ENCODE measurements around the gene ARHGEF40.

DNA sequence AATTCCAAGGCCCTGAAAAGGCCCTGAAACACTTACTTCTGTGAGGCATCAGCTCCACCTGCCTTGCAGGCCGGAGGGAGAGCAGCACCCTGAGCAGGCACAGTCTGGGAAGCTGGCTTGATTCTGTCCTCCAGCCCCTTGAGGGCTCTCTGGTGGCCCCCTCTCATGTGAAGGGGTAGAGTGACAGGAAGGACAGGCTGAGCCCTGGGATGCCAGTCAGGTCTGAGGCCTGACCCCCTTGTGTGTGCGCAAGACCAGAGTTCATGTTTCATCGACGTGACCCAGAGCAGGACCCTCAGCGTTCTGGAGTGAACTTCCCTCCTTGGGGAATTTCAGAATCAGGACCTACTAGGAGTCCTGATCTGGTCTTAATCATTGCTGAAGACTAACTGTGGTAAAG lies 11.2 kb upstream of the ARHGEF40 start:
- no peak for TF ChIP-seq EZH2phosphoT487 (IDR thresholded peaks at IDR 0.05; ENCODE audit: borderline replicate concordance)
- no peak for TF ChIP-seq CTCF (conservative IDR thresholded peaks at IDR 0.05; ENCODE audit: low read length)
